CD4-positive, alpha-beta T cell (primary cell): ENCODE measurements around the gene C1orf105. TPM values are rescaled to one million over a fixed set of nuclear protein-coding genes. Genes with fewer than 3 reads are reported as not detected.

Source experiments
- ATAC-seq: fragments of 200-7000 bp; cut with Tn5 transposase; one replicate; pipeline ENCODE4 v1.10.0; 2022; ENCODE audit warnings: mild to moderate bottlenecking; ENCODE audit not compliant: poor library complexity
- CTCF ChIA-PET: fragments of 350-600 bp; sonication (Branson Sonifier 250); formaldehyde crosslinking; loops from one replicate; lab custom pipeline; 2021; ENCODE audit warnings: antibody characterized with exemption, inconsistent platforms; lab: Charles Lee
- POLR2A ChIA-PET: fragments of 350-600 bp; sonication (Branson Sonifier 250); formaldehyde crosslinking; loops from one replicate; lab custom pipeline; 2021; ENCODE audit warnings: antibody characterized with exemption, inconsistent platforms; lab: Charles Lee
- DNase-seq, 14 experiments: peaks; one replicate each; pipeline ENCODE4 v3.0.0-alpha.2; 2013 to 2020; ENCODE audit warnings: mixed read lengths in 2 of 14
- H3K27ac ChIP-seq, 2 donors: one replicate each; pipeline versions ENCODE4 v1.5.1 to v1.7.0; 2013; ENCODE audit warnings: low read length in 2 of 2, low read depth in 1 of 2, mild to moderate bottlenecking in 1 of 2
- H3K27me3 ChIP-seq, 2 experiments: 1 replicate in 1 of 2; 2 replicates in 1 of 2; pipeline versions ENCODE4 v1.6.1 to v1.7.0; 2013; ENCODE audit warnings: low read length in 2 of 2, control low read depth in 1 of 2, mild to moderate bottlenecking in 1 of 2, moderate library complexity in 1 of 2; ENCODE audit not compliant: insufficient read depth in 2 of 2, control insufficient read depth in 1 of 2
- H3K36me3 ChIP-seq: one replicate; pipeline ENCODE4 v1.6.1; 2013; ENCODE audit warnings: low read length, control low read depth; ENCODE audit not compliant: insufficient read depth
- H3K4me1 ChIP-seq: one replicate; pipeline ENCODE4 v1.6.1; 2013; ENCODE audit warnings: low read length, control low read depth; ENCODE audit not compliant: insufficient read depth
- H3K4me3 ChIP-seq: one replicate; pipeline ENCODE4 v1.5.1; 2013; ENCODE audit warnings: mild to moderate bottlenecking, low read length, moderate library complexity
- H3K9me3 ChIP-seq, 2 experiments: 1 replicate in 1 of 2; 2 replicates in 1 of 2; pipeline versions ENCODE4 v1.6.1 to v1.7.0; 2013; ENCODE audit warnings: low read length in 2 of 2, mild to moderate bottlenecking in 2 of 2, control low read depth in 1 of 2, moderate library complexity in 1 of 2; ENCODE audit not compliant: control insufficient read depth in 1 of 2, insufficient read depth in 1 of 2
- H3K27ac Mint-ChIP-seq: one replicate; pipeline ENCODE4 v1.8.0; 2020; ENCODE audit warnings: mixed read lengths
- H3K27me3 Mint-ChIP-seq: one replicate; pipeline ENCODE4 v1.8.0; 2021; ENCODE audit warnings: mixed read lengths
- H3K36me3 Mint-ChIP-seq: one replicate; pipeline ENCODE4 v1.8.0; 2021; ENCODE audit warnings: low read depth, mixed read lengths
- H3K4me1 Mint-ChIP-seq: one replicate; pipeline ENCODE4 v1.8.0; 2021; ENCODE audit warnings: low read depth, mixed read lengths
- H3K4me3 Mint-ChIP-seq: one replicate; pipeline ENCODE4 v1.8.0; 2020; ENCODE audit warnings: mild to moderate bottlenecking, mixed read lengths
- H3K9me3 Mint-ChIP-seq: one replicate; pipeline ENCODE4 v1.8.0; 2020; ENCODE audit warnings: mixed read lengths
- intact Hi-C, 2 experiments: fragments of 100-400 bp; cut with DNase I in 1 of 2; cut with micrococcal nuclease in 1 of 2; formaldehyde crosslinking; loops; one replicate each; pipeline versions ENCODE4 v1.15.1 to v1.9.0; 2023 to 2025; cut with DNase I, micrococcal nuclease
- total RNA-seq, 174 experiments: library from RNA in 2 of 174; stranded (reverse) in 2 of 174; gene quantifications; one replicate each; pipeline ENCODE4 v1.2.3 and lab custom pipeline; 2021 to 2026
- TF ChIP-seq, protein P1 (sequence below): fragments of 200-600 bp; IDR thresholded peaks from one replicate; pipeline ENCODE4 v1.8.0; 2022; ENCODE audit warnings: antibody characterized with exemption, mild to moderate bottlenecking

C1orf105 gene
- total RNA-seq, 2 experiments from 2014 or later: not detected

DNA sequence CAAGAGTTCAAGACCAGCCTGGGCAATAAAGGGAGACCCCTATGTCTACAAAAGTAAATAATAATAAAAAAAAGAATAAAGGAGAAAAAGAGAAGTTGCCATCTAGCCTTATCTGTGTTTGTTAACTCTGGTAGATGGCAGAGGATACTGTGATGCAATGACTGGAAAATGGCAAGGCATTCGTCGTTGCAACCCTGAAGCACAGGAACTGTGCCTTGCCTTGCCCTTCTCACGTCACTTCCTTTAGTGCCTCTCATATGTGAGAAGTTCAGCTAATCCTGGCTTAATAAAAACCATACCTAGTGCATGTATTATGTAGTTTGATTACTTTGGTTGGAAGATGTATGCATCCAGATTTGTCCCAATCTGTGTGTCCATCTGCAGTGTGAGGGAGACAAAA lies 49.2 kb downstream of the C1orf105 start:
- Mint-ChIP-seq H3K9me3 (no peaks in the 10 kb centered on the region), H3K27me3 (no peaks in the 10 kb centered on the region), H3K4me3 (no peak overlapping the region), H3K27ac (no peak overlapping the region), H3K4me1 (no peaks in the 10 kb centered on the region), H3K36me3 (no peaks in the 10 kb centered on the region)
- intact Hi-C loops: no loop called here
- Histone ChIP-seq H3K4me3 (no peak overlapping the region), H3K27me3 (no peaks in the 10 kb centered on the region), H3K27ac (no peak overlapping the region), H3K4me1 (no peaks in the 10 kb centered on the region), H3K36me3 (no peaks in the 10 kb centered on the region), H3K9me3 (no peaks in the 10 kb centered on the region)
- DNase-seq (no peak), ATAC-seq (no peak)
- ChIA-PET CTCF (no interaction called here), POLR2A (no interaction called here)
- TF ChIP-seq, protein P1, sequence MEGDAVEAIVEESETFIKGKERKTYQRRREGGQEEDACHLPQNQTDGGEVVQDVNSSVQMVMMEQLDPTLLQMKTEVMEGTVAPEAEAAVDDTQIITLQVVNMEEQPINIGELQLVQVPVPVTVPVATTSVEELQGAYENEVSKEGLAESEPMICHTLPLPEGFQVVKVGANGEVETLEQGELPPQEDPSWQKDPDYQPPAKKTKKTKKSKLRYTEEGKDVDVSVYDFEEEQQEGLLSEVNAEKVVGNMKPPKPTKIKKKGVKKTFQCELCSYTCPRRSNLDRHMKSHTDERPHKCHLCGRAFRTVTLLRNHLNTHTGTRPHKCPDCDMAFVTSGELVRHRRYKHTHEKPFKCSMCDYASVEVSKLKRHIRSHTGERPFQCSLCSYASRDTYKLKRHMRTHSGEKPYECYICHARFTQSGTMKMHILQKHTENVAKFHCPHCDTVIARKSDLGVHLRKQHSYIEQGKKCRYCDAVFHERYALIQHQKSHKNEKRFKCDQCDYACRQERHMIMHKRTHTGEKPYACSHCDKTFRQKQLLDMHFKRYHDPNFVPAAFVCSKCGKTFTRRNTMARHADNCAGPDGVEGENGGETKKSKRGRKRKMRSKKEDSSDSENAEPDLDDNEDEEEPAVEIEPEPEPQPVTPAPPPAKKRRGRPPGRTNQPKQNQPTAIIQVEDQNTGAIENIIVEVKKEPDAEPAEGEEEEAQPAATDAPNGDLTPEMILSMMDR: no peak

DNA sequence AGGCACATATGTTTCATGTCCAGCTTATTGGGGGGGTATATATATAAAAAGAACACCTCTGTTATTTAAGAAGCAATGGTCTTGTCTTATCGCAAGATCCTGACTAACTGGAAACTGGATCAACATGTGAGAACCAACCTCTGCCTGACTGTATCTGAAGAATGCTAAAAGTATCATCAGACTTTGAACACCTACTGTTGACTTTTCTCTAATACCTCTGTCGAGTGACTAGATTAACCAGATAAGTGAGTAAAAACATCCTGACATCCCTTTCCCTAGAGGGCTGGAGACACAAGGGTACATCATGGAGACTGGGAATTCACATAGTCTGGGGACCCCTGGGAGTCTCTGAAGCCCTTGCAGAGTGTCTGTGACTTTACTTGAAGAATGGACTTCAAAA lies 49.7 kb downstream of the C1orf105 start:
- POLR2A ChIA-PET: no interaction called here

DNA sequence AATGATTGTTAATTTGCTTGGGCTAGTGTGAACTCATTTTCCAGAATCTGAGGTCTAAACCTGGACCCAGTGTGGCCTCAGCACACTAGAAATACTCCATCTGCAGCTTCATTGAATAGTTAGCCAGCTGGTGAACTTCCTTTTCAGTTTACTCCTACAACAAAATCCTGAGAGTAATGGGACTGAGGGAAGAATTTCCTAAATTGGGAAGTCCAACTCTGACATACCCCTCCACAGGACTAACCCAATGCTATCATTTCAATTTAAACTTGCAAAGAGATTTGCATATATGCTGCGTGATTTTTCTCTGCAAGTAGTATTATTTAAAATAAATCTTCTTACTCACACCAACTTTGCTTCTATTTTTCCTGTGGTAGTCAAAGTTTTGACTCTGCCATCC lies 51.2 kb downstream of the C1orf105 start:
- Mint-ChIP-seq H3K36me3 (no peaks in the 10 kb centered on the region), H3K9me3 (no peaks in the 10 kb centered on the region), H3K4me1 (no peaks in the 10 kb centered on the region), H3K27ac (no peak overlapping the region), H3K4me3 (no peak overlapping the region), H3K27me3 (no peaks in the 10 kb centered on the region)
- no peak overlapping the region for H3K4me3 ChIP-seq
- CTCF ChIA-PET: no interaction called here
- no peak overlapping the region for H3K27ac ChIP-seq
- H3K27me3 ChIP-seq: no peaks in the 10 kb centered on the region
- TF ChIP-seq, protein P1: no peak
- POLR2A ChIA-PET: no interaction called here
- ATAC-seq (no peak), DNase-seq (no peak)
- H3K36me3 ChIP-seq: no peaks in the 10 kb centered on the region
- intact Hi-C loops: no loop called here
- H3K4me1 ChIP-seq: no peaks in the 10 kb centered on the region
- no peaks in the 10 kb centered on the region for H3K9me3 ChIP-seq

More for the DNA sequence above, 49.7 kb downstream of the C1orf105 start:
- Histone ChIP-seq H3K27me3 (no peaks in the 10 kb centered on the region), H3K27ac (no peak overlapping the region), H3K36me3 (no peaks in the 10 kb centered on the region), H3K9me3 (no peaks in the 10 kb centered on the region), H3K4me1 (no peaks in the 10 kb centered on the region), H3K4me3 (no peak overlapping the region)
- intact Hi-C loops: no loop called here
- H3K27ac Mint-ChIP-seq: no peak overlapping the region
- H3K4me1 Mint-ChIP-seq: no peaks in the 10 kb centered on the region
- TF ChIP-seq, protein P1: no peak
- no peaks in the 10 kb centered on the region for H3K27me3 Mint-ChIP-seq
- no peak for DNase-seq
- CTCF ChIA-PET: no interaction called here
- ATAC-seq: no peak
- H3K36me3 Mint-ChIP-seq: no peaks in the 10 kb centered on the region
- no peak overlapping the region for H3K4me3 Mint-ChIP-seq
- H3K9me3 Mint-ChIP-seq: no peaks in the 10 kb centered on the region
